ENCODE measurements around the gene PUS7L. TPM values are rescaled to one million over a fixed set of nuclear protein-coding genes. Genes with fewer than 3 reads are reported as not detected.

Gene PUS7L, protein sequence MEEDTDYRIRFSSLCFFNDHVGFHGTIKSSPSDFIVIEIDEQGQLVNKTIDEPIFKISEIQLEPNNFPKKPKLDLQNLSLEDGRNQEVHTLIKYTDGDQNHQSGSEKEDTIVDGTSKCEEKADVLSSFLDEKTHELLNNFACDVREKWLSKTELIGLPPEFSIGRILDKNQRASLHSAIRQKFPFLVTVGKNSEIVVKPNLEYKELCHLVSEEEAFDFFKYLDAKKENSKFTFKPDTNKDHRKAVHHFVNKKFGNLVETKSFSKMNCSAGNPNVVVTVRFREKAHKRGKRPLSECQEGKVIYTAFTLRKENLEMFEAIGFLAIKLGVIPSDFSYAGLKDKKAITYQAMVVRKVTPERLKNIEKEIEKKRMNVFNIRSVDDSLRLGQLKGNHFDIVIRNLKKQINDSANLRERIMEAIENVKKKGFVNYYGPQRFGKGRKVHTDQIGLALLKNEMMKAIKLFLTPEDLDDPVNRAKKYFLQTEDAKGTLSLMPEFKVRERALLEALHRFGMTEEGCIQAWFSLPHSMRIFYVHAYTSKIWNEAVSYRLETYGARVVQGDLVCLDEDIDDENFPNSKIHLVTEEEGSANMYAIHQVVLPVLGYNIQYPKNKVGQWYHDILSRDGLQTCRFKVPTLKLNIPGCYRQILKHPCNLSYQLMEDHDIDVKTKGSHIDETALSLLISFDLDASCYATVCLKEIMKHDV
- total RNA-seq (10 to 100 TPM; 14.0 to 27.4 (median 23.2) TPM), polyA plus RNA-seq (10 to 100 TPM; 35.9 to 39.0 TPM), total RNA-seq (37.6 reads per million, percentile 65 among the genes with 10 or more reads in this experiment)

DNA sequence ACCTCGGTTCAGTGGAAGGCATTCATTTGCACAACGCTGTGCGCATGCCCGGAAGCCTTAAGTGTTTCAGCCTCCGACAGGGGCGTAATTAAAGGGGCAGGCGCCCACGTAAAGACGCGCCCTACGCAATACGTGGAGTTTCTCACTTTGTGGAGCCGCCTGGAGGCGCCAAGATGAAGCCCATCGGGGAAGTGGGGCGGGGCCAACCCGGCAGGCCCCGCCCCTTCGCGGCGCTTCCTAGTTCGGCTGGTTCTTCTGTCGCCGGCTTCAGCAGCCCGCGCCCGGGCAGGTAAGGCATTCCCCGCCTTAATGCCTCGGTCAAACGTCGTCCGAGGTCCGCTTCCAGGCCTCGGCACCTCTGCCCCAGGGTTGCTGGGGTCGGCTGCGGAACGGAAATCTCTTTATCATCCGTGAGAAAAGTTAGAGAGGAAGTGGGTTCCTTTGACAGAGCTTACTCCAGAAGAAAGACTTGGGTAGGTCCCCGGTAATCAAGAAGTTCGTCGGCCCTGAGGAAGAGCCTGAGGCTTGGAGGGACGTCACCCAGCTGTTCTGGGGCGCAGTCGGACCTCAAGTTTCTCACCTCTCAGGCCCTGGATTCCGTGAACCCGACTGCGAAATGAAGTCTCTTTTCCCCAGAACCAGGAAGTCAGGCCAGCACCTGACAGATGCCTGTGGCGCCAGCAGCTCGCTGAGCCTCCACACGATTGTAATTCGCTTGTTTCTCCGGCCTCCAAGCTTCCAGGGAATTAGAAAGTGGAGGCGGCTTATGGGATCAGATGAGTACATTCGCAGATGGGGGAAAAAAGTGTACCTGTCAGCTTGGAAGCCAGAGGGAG, at the start of gene PUS7L, which contains the start of gene IRAK4:
TSS of gene PUS7L (minus strand) at position 63 of the 836 bp plus-strand sequence. CDS start 3,545 bp downstream, outside the sequence.
TSS of gene IRAK4 (plus strand) at position 224 of the 836 bp plus-strand sequence. CDS start 9,161 bp downstream, outside the sequence.
- DNase-seq, result peak; percentile 83 to 95 (median 92)
- peak within 1 kb of the TSS; percentile 78 for H3K4me3 ChIP-seq (ENCODE audit: low read length)
- Mint-ChIP-seq H3K9me3 (peaks cover 0 to 10% (median 1%) of the 10 kb centered on the region in 11 donors), H3K27ac (peak within 1 kb of the TSS; percentile 84 to 99 (median 99)), H3K27me3 (no peaks in the 10 kb centered on the region), H3K4me3 (peak within 1 kb of the TSS; percentile 88 to 99 (median 97)), H3K4me1 (peaks cover 52 to 89% (median 85%) of the 10 kb centered on the region in 7 donors), H3K36me3 (peaks cover 4 to 43% (median 27%) of the 10 kb centered on the region in 5 donors)
- H3K27me3 ChIP-seq (ENCODE audit: control insufficient read depth in 2 of 2, insufficient read depth in 2 of 2, low read length in 2 of 2), result no peaks in the 10 kb centered on the region
- peaks cover 0 to 5% (median 0%) of the 10 kb centered on the region in 3 experiments for H3K36me3 ChIP-seq (ENCODE audit: control insufficient read depth in 2 of 3, insufficient read depth in 3 of 3, low read length in 3 of 3)
- peak; percentile 99 for ATAC-seq
- POLR2A ChIA-PET, result interaction anchor here (0.6 to 7.3 kb wide), 10 partner anchors 9 to 124 kb away, joined by 3 to 76 read pairs (median 4); partner anchors contain the start of genes TMEM117 and TWF1
- CTCF ChIA-PET, result interaction anchor here (0.6 to 1.8 kb wide), 6 partner anchors 13 to 124 kb away, joined by 3 to 6 read pairs (median 4); partner anchors contain the start of gene TWF1
- peak within 1 kb of the TSS; percentile 86 for H3K27ac ChIP-seq (ENCODE audit: low read depth, low read length)
- H3K4me1 ChIP-seq (ENCODE audit: control insufficient read depth in 2 of 2, insufficient read depth in 2 of 2, low read length in 2 of 2), result peaks cover 41 to 42% of the 10 kb centered on the region in 2 donors
- intact Hi-C loops (cut with micrococcal nuclease), result loop anchor here (1.0 to 10.0 kb wide), 11 partner anchors 17 to 1970 kb away; partner anchors contain the start of genes ARID2 (in 2 of the 2), TMEM117 (in 2 of the 2), TWF1 (in 2 of the 2) and ANO6 (in 1 of the 2)
- H3K9me3 ChIP-seq (ENCODE audit: control insufficient read depth in 2 of 3, low read length in 3 of 3), result no peaks in the 10 kb centered on the region

DNA sequence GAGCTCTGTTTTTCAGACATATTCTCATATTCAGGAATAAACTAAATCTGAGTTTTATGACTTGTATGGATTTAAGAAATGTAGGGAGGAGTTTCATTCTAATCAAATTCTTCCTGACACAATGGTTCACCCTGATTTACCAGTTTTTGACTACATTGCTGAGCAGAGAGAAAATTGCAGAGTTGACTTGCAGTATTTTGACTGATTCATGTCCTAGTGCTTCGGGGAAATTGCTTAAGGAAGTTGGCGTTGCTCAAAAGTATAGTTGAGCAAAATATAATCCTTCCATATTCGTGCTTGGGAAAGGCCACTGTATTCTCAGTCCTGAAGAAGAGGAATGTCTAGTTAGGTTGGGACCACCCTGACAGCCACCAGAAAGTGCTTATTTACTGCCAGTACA, 48.8 kb upstream of the PUS7L start:
- Mint-ChIP-seq H3K4me1 (peaks cover 10 to 81% (median 67%) of the 10 kb centered on the region in 7 donors), H3K27ac (peak overlapping the region; percentile 98 to 100 (median 100)), H3K4me3 (peak overlapping the region; percentile 94 to 100 (median 100)), H3K36me3 (peaks cover 3 to 12% (median 4%) of the 10 kb centered on the region in 5 donors), H3K27me3 (peaks cover 0 to 3% (median 0%) of the 10 kb centered on the region in 5 donors), H3K9me3 (peaks cover 0 to 5% (median 0%) of the 10 kb centered on the region in 11 donors)
- H3K27ac ChIP-seq (ENCODE audit: low read depth, low read length), result peak overlapping the region; percentile 94
- intact Hi-C loops (cut with micrococcal nuclease), result loop anchor here in 1 of 2 donors (2.0 to 5.0 kb wide), 4 partner anchors 75 to 1921 kb away; partner anchors contain the start of genes ARID2, PPHLN1, YAF2 and ZCRB1
- no peaks in the 10 kb centered on the region for H3K27me3 ChIP-seq (ENCODE audit: control insufficient read depth in 2 of 2, insufficient read depth in 2 of 2, low read length in 2 of 2)
- DNase-seq, result no peak
- peaks cover 0 to 11% (median 3%) of the 10 kb centered on the region in 3 experiments for H3K36me3 ChIP-seq (ENCODE audit: control insufficient read depth in 2 of 3, insufficient read depth in 3 of 3, low read length in 3 of 3)
- no peaks in the 10 kb centered on the region for H3K9me3 ChIP-seq (ENCODE audit: control insufficient read depth in 2 of 3, low read length in 3 of 3)
- H3K4me1 ChIP-seq (ENCODE audit: control insufficient read depth in 2 of 2, insufficient read depth in 2 of 2, low read length in 2 of 2), result peaks cover 20 to 34% of the 10 kb centered on the region in 2 donors
- POLR2A ChIA-PET, result interaction anchor here (1.4 to 7.3 kb wide), 4 partner anchors 10 to 47 kb away, joined by 4 to 134 read pairs (median 40); partner anchors contain the start of genes IRAK4, PUS7L and TMEM117
- no peak overlapping the region for H3K4me3 ChIP-seq (ENCODE audit: low read length)
- CTCF ChIA-PET, result interaction anchor here (1.5 to 1.7 kb wide), 2 partner anchors 48 to 75 kb away, joined by 6 to 8 read pairs; partner anchors contain the start of gene IRAK4
- no peak for ATAC-seq

- H3K9me3 ChIP-seq (ENCODE audit: control insufficient read depth in 2 of 3, low read length in 3 of 3), result no peaks in the 10 kb centered on the region
- POLR2A ChIA-PET, result interaction anchor here (0.9 to 7.3 kb wide), 12 partner anchors 11 to 1921 kb away, joined by 3 to 134 read pairs (median 4); partner anchors contain the start of genes IRAK4, PUS7L and TMEM117
- Mint-ChIP-seq H3K36me3 (peaks cover 3 to 12% (median 4%) of the 10 kb centered on the region in 5 donors), H3K4me1 (peaks cover 12 to 79% (median 64%) of the 10 kb centered on the region in 7 donors), H3K9me3 (peaks cover 0 to 5% (median 0%) of the 10 kb centered on the region in 11 donors), H3K27ac (peak overlapping the region; percentile 98 to 100 (median 100)), H3K27me3 (peaks cover 0 to 2% (median 0%) of the 10 kb centered on the region in 5 donors), H3K4me3 (peak overlapping the region; percentile 94 to 100 (median 100))
- no peaks in the 10 kb centered on the region for H3K27me3 ChIP-seq (ENCODE audit: control insufficient read depth in 2 of 2, insufficient read depth in 2 of 2, low read length in 2 of 2)
- ATAC-seq (no peak), DNase-seq (no peak)
- H3K4me3 ChIP-seq (ENCODE audit: low read length), result peak overlapping the region; percentile 67
- CTCF ChIA-PET, result interaction anchor here (1.1 to 1.7 kb wide), 4 partner anchors 28 to 76 kb away, joined by 3 to 8 read pairs (median 4); partner anchors contain the start of gene IRAK4
- H3K36me3 ChIP-seq (ENCODE audit: control insufficient read depth in 2 of 3, insufficient read depth in 3 of 3, low read length in 3 of 3), result peaks cover 0 to 11% (median 3%) of the 10 kb centered on the region in 3 experiments
- H3K27ac ChIP-seq (ENCODE audit: low read depth, low read length), result peak overlapping the region; percentile 94
- H3K4me1 ChIP-seq (ENCODE audit: control insufficient read depth in 2 of 2, insufficient read depth in 2 of 2, low read length in 2 of 2), result peaks cover 20 to 34% of the 10 kb centered on the region in 2 donors
- intact Hi-C loops (cut with micrococcal nuclease), result loop anchor here (1.0 to 5.0 kb wide), 10 partner anchors 26 to 1922 kb away; partner anchors contain the start of genes IRAK4 (in 2 of the 2), PPHLN1 (in 2 of the 2), PUS7L (in 2 of the 2) and TMEM117 (in 2 of the 2)
Observed at GRCh38 chr12:43806737-43807072, 48.1 kb upstream of the PUS7L start.

DNA sequence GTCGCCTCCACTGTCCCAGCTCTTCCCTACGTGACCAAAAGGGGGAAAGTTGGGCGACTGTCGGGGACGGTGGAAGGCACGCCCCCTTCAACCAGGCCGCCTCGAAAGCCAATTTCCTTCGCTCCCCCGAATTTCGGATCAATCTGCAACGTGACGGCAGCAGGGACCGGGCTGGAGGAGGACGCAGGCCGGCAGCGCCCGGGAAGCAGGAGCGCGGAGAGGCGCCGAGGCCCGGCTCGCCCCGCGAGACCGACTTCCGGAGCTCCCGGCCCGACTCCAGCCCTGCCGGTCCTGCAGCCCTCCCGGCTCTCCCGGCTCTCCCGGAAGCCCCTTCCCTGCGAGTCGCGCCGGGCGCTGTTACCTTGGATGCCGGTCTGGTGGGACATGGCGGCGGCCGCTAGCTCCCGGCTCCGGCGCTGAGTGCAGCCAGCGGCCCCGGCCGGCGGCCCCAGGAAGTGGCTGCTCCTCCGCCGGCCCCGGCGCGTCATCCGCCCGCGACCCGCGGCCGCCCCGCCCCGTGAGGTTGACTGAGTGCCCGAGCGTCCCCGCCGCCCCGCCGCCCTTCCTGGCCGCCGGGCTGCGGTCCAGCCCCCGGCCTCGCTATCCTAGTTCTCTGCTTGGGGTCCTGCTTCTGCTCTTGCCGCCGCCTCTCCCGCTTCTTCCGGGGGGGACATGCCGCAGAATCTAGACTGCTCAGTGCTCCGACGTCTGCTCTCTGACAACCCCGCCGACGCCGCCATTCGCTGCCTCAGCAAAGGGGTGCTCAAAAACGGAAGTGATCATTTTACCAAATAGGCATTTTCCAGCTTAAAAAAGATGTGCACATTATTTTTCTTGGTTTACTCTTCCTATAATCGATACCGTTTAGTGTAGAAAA, 47.5 kb upstream of the PUS7L start, which contains the start of gene TWF1:
TSS of gene TWF1 (minus strand) at position 458 of the 877 bp plus-strand sequence. CDS start at position 386, 72 bp downstream.
- peaks cover 20 to 33% of the 10 kb centered on the region in 2 donors for H3K4me1 ChIP-seq (ENCODE audit: control insufficient read depth in 2 of 2, insufficient read depth in 2 of 2, low read length in 2 of 2)
- CTCF ChIA-PET, result interaction anchor here (1.1 to 1.7 kb wide), 6 partner anchors 27 to 77 kb away, joined by 3 to 8 read pairs (median 4); partner anchors contain the start of gene IRAK4
- DNase-seq, result peak; percentile 76 to 94 (median 89)
- peak within 1 kb of the TSS; percentile 98 to 100 (median 100) for H3K27ac Mint-ChIP-seq
- peak within 1 kb of the TSS; percentile 94 to 100 (median 100) for H3K4me3 Mint-ChIP-seq
- H3K9me3 Mint-ChIP-seq, result peaks cover 0 to 5% (median 0%) of the 10 kb centered on the region in 11 donors
- intact Hi-C loops (cut with micrococcal nuclease), result loop anchor here (1.0 to 5.0 kb wide), 11 partner anchors 26 to 1923 kb away; partner anchors contain the start of genes IRAK4 (in 2 of the 2), PPHLN1 (in 2 of the 2), PUS7L (in 2 of the 2) and TMEM117 (in 2 of the 2)
- no peaks in the 10 kb centered on the region for H3K27me3 Mint-ChIP-seq
- H3K27me3 ChIP-seq (ENCODE audit: control insufficient read depth in 2 of 2, insufficient read depth in 2 of 2, low read length in 2 of 2), result no peaks in the 10 kb centered on the region
- peaks cover 3 to 12% (median 4%) of the 10 kb centered on the region in 5 donors for H3K36me3 Mint-ChIP-seq
- POLR2A ChIA-PET, result interaction anchor here (0.7 to 7.3 kb wide), 16 partner anchors 8 to 1922 kb away, joined by 3 to 134 read pairs (median 4); partner anchors contain the start of genes IRAK4, PUS7L and TMEM117
- peak within 1 kb of the TSS; percentile 94 for H3K27ac ChIP-seq (ENCODE audit: low read depth, low read length)
- ATAC-seq, result peak; percentile 97
- peak within 1 kb of the TSS; percentile 67 for H3K4me3 ChIP-seq (ENCODE audit: low read length)
- H3K36me3 ChIP-seq (ENCODE audit: control insufficient read depth in 2 of 3, insufficient read depth in 3 of 3, low read length in 3 of 3), result peaks cover 1 to 11% (median 3%) of the 10 kb centered on the region in 3 experiments
- no peaks in the 10 kb centered on the region for H3K9me3 ChIP-seq (ENCODE audit: control insufficient read depth in 2 of 3, low read length in 3 of 3)
- peaks cover 13 to 73% (median 59%) of the 10 kb centered on the region in 7 donors for H3K4me1 Mint-ChIP-seq
